ENCODE results near the gene MMP24.

The MMP24 gene

GRCh38 chr20:35318502-35319157, 92.1 kb downstream of the MMP24 start:
- DNase-seq (ENCODE audit: extremely low spot score): no peak
- CTCF ChIA-PET: interaction anchor here (1.1 to 8.9 kb wide), 5 partner anchors 11 to 129 kb away, joined by 3 to 101 read pairs (median 6); no protein-coding TSS in a partner anchor
- no peak for TF ChIP-seq CTCF (IDR thresholded peaks at IDR 0.05; ENCODE audit: control extremely low read depth, extremely low read depth, low read depth, missing control alignments)

DNA sequence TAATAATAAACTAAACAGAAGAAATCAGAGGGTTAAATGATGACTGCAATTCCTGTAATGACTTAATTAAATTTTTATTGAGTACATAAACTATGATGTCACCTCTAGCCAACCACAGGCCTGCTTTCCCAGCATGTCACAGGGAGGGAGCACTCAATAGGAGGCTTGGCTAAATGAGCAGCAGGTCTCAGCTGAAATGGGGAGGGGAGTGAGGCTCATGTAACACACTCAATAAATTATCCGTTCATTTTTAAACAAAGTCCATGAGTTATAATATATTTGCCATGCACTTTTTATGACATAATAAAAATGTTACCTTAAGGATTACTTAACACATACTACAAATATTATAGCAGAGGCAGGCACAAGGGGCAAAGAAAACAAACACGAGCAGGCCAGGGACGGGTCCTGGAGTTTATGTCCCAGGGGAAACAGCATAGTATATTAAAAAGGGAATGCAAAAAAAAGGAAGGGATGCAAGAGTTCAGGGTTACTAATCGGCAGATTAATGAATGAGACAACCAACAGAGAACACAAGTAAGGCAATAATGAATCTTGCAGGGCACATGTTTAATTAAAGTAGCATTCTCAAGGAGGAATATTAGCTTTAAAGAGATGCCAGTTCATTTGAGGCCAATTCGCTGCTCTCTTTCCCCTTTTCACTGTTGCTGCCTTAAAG, 92.8 kb downstream of the MMP24 start:
- ChIA-PET CTCF (interaction anchor here (1.1 to 8.9 kb wide), 4 partner anchors 10 to 120 kb away, joined by 3 to 101 read pairs (median 11); no protein-coding TSS in a partner anchor), POLR2A (no interaction called here)
- DNase-seq (ENCODE audit: extremely low spot score): no peak
- TF ChIP-seq CTCF (IDR thresholded peaks at IDR 0.05; ENCODE audit: control extremely low read depth, extremely low read depth, low read depth, missing control alignments): no peak

More at GRCh38 chr20:35318502-35319157, 92.1 kb downstream of the MMP24 start:
- POLR2A ChIA-PET: no interaction called here

DNA sequence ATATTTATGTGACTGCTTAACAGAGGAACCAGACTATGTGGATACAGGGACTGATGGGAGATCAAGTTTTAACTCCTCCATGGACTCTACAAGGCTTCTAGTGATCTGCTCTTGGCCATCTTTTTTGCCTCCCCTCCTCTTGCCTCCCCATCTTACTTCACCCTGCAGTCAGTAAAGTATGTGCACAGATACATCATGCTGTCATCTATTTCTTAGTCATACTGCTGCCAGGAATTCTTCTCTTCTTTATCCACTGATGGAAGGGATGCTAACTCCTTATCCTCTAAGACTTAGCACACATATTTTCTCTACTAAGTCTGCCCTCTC, 93.3 kb downstream of the MMP24 start:
- ChIA-PET POLR2A (no interaction called here), CTCF (interaction anchor here (5.0 to 8.9 kb wide), 2 partner anchors 10 to 13 kb away, joined by 18 to 101 read pairs; no protein-coding TSS in a partner anchor)
- no peak for DNase-seq (ENCODE audit: extremely low spot score)
- TF ChIP-seq CTCF (IDR thresholded peaks at IDR 0.05; ENCODE audit: control extremely low read depth, extremely low read depth, low read depth, missing control alignments): no peak

DNA sequence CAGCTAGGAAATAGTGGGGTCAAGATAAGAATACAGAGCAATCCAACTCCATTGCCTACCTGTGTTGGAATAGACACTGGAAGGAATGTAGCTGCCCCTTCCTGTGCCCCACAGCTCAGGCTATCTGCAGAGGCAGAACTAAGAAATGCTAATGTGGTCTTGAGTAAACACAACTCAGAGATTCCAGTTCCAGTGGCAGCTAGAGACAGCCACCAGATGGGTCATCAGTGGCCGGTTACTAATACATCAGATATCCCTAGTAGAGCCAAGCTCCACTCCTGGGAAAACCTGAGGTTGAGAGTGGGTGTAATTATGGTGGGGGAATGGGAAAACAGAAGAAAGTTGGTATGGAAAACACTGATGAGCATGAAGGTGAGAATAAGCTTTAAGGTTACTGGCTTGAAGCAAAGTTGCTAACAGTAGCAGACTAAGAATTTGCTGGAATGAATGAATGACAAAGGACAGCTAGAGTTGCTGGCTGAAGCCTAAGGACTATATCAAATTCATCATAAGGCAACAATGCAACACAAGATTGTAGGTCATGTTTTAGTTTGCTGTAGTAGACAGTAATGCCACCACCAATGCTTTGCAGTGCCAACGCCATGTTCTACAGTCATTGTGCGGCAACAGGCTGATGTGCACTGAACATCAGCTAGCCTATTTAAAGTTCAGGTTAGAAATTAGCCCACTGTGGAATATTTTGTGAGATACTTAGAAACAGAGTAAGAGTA, 94.1 kb downstream of the MMP24 start:
- ChIA-PET CTCF (interaction anchor here (1.2 to 8.9 kb wide), 5 partner anchors 9 to 53 kb away, joined by 3 to 101 read pairs (median 8); no protein-coding TSS in a partner anchor), POLR2A (no interaction called here)
- no peak for DNase-seq (ENCODE audit: extremely low spot score)
- no peak for TF ChIP-seq CTCF (IDR thresholded peaks at IDR 0.05; ENCODE audit: control extremely low read depth, extremely low read depth, low read depth, missing control alignments)

- no peak for DNase-seq (ENCODE audit: extremely low spot score)
- no peak for TF ChIP-seq CTCF (IDR thresholded peaks at IDR 0.05; ENCODE audit: control extremely low read depth, extremely low read depth, low read depth, missing control alignments)
- ChIA-PET POLR2A (no interaction called here), CTCF (no interaction called here)
Measured at GRCh38 chr20:35325401-35325800, 98.9 kb downstream of the MMP24 start.

GRCh38 chr20:35326021-35326739, 99.7 kb downstream of the MMP24 start:
- ChIA-PET CTCF (interaction anchor here (0.9 kb wide), 1 partner anchor 19 kb away, joined by 3 read pairs; no protein-coding TSS in a partner anchor), POLR2A (no interaction called here)
- DNase-seq (ENCODE audit: extremely low spot score): peak; percentile 38
- TF ChIP-seq CTCF (IDR thresholded peaks at IDR 0.05; ENCODE audit: control extremely low read depth, extremely low read depth, low read depth, missing control alignments): no peak

All from GM10248 (cell line).